ENCODE data around the gene CHPF2.

CHPF2 gene

DNA sequence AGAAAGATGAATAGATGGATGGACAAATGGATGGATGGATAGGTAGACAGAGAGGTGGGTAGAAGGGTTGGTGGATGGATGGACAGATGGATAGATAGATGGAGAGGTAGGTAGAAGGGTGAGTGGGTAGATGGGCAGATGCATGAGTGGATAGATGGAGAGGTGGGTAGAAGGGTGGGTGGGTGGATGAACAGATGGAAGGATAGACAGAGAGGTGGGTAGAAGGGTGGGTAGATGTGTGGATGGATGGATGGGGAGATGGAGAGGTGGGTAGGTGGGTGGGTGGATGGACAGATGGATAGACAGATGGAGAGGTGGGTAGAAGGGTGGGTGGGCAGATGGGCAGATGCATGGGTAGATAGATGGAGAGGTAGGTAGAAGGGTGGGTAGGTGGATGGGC lies 34.4 kb upstream of the CHPF2 start:
- Histone ChIP-seq H3K9ac (ENCODE audit: low read length) (no peak overlapping the region), H2AFZ (ENCODE audit: low read depth, low read length) (no peak overlapping the region), H3K4me3 (ENCODE audit: low read length) (no peak overlapping the region), H4K20me1 (ENCODE audit: insufficient read depth, low read length) (peaks cover 19% of the 10 kb centered on the region), H3K4me1 (ENCODE audit: low read length) (no peaks in the 10 kb centered on the region), H3K27me3 (ENCODE audit: low read depth, low read length) (peaks cover 97% of the 10 kb centered on the region), H3K9me3 (ENCODE audit: insufficient read depth, low read length) (no peaks in the 10 kb centered on the region), H3K36me3 (replicated peaks; ENCODE audit: low read depth, low read length) (no peaks in the 10 kb centered on the region), H3K79me2 (ENCODE audit: low read length) (no peaks in the 10 kb centered on the region), H3K27ac (ENCODE audit: low read length) (no peak overlapping the region), H3K4me2 (ENCODE audit: low read length) (no peak overlapping the region)
- TF ChIP-seq EZH2phosphoT487 (IDR thresholded peaks at IDR 0.05; ENCODE audit: low read depth): no peak
- TF ChIP-seq, protein P1, sequence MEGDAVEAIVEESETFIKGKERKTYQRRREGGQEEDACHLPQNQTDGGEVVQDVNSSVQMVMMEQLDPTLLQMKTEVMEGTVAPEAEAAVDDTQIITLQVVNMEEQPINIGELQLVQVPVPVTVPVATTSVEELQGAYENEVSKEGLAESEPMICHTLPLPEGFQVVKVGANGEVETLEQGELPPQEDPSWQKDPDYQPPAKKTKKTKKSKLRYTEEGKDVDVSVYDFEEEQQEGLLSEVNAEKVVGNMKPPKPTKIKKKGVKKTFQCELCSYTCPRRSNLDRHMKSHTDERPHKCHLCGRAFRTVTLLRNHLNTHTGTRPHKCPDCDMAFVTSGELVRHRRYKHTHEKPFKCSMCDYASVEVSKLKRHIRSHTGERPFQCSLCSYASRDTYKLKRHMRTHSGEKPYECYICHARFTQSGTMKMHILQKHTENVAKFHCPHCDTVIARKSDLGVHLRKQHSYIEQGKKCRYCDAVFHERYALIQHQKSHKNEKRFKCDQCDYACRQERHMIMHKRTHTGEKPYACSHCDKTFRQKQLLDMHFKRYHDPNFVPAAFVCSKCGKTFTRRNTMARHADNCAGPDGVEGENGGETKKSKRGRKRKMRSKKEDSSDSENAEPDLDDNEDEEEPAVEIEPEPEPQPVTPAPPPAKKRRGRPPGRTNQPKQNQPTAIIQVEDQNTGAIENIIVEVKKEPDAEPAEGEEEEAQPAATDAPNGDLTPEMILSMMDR (IDR thresholded peaks at IDR 0.05; ENCODE audit: low read depth, low read length): no peak

DNA sequence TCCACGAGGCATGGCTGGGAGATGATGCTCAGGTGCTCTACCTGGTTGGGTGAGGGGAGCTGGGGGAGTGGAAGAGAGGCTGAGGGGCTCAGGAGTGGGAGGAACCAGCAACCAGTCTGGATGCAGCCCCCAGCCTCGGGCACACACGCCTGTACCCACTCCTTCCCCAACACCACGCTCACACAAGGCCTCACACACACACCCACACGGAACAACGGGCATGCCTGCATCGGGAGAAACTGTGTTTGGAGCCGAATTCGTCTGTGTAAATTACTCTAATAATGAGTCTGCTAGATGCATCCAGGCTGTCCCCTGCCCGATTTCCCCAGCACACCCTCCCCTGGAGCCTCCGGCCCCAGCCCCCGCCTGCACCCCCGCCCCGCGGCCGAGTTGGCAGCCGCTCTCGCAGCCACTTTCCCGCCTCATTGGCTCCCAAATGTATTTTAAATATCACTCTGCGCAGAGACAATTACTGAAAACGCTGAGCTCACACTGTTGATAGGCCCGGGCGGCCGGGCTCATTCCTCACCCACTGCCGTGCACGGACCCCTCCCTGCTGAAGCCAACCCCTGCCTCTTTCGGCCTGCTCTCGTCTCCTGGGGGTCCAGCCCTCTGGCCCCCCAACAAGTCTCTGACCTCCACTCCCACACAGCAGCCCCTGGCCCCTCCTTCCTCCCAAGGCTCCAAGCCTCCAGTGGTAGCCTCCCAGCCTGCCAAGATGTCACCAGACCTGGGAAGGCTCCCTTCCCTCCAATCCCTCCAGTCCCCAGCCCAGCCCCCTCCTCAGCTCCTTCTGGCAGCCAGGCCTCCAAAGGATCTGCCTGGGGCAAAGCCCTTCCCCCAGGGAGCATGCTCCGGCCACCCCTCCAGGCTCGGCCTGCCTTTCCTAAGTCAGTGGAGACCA lies 33.1 kb upstream of the CHPF2 start:
- Histone ChIP-seq H2AFZ (ENCODE audit: low read depth, low read length) (no peak overlapping the region), H3K27me3 (ENCODE audit: low read depth, low read length) (peaks cover 98% of the 10 kb centered on the region)

DNA sequence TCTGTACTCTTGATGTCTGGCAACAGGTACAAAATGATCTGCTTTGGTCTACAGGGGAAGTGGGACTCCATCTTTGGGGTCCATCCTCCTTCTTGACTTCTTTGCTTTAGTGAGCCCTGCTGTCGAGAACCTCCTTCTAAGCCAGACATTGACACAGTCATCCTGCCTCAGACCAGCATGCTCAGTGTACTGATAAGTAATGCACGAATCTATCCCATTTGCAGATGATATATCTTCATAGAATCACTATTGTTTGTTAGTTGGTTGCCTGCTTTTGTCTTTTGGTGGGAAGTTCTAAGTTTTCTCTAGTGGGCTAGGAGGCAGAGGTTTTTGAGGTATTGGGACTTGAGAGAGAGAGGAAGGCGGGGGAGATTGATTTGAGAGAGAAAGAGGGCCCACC lies 30.9 kb upstream of the CHPF2 start:
- TF ChIP-seq EZH2phosphoT487 (IDR thresholded peaks at IDR 0.05; ENCODE audit: low read depth): no peak
- TF ChIP-seq, protein P1 (IDR thresholded peaks at IDR 0.05; ENCODE audit: low read depth, low read length): no peak
- no peak overlapping the region for H3K4me2 ChIP-seq (ENCODE audit: low read length)

More for the DNA sequence above, 33.1 kb upstream of the CHPF2 start:
- Histone ChIP-seq H3K4me3 (ENCODE audit: low read length) (no peak overlapping the region), H3K9me3 (ENCODE audit: insufficient read depth, low read length) (no peaks in the 10 kb centered on the region), H3K9ac (ENCODE audit: low read length) (no peak overlapping the region), H3K4me2 (ENCODE audit: low read length) (no peak overlapping the region), H3K4me1 (ENCODE audit: low read length) (no peaks in the 10 kb centered on the region), H4K20me1 (ENCODE audit: insufficient read depth, low read length) (peaks cover 13% of the 10 kb centered on the region), H3K79me2 (ENCODE audit: low read length) (no peaks in the 10 kb centered on the region), H3K27ac (ENCODE audit: low read length) (no peak overlapping the region), H3K36me3 (replicated peaks; ENCODE audit: low read depth, low read length) (no peaks in the 10 kb centered on the region)
- TF ChIP-seq EZH2phosphoT487 (IDR thresholded peaks at IDR 0.05; ENCODE audit: low read depth): no peak
- TF ChIP-seq, protein P1 (IDR thresholded peaks at IDR 0.05; ENCODE audit: low read depth, low read length): no peak

DNA sequence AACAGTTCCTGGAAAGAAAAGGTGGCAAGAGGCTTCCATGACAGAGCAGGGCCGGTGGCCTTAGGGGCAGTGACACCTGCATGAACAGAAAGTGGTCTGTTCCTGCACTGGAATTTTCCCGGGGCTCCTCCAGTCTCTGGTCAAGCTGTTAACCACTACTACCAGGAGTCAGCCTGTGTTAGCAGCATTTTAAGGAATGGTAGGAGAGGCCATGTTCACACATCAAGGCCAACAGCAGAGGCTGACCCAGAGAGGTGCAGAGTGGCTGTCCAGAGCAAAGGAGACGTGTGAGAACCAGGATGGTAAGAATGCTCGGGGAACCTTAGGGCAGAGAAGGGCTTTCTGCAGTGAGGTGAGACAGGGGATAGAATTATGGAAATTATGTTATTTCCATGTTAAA lies 30.5 kb upstream of the CHPF2 start:
- Histone ChIP-seq H3K27ac (ENCODE audit: low read length) (no peak overlapping the region), H3K79me2 (ENCODE audit: low read length) (no peaks in the 10 kb centered on the region), H3K27me3 (ENCODE audit: low read depth, low read length) (peaks cover 90% of the 10 kb centered on the region), H3K9me3 (ENCODE audit: insufficient read depth, low read length) (no peaks in the 10 kb centered on the region), H3K4me2 (ENCODE audit: low read length) (no peak overlapping the region), H3K36me3 (replicated peaks; ENCODE audit: low read depth, low read length) (no peaks in the 10 kb centered on the region), H3K4me1 (ENCODE audit: low read length) (no peaks in the 10 kb centered on the region), H4K20me1 (ENCODE audit: insufficient read depth, low read length) (no peaks in the 10 kb centered on the region; the same call in 1 of the 2 replicates), H3K4me3 (ENCODE audit: low read length) (no peak overlapping the region), H3K9ac (ENCODE audit: low read length) (no peak overlapping the region), H2AFZ (ENCODE audit: low read depth, low read length) (no peak overlapping the region)
- TF ChIP-seq EZH2phosphoT487 (IDR thresholded peaks at IDR 0.05; ENCODE audit: low read depth): no peak
- TF ChIP-seq, protein P1 (IDR thresholded peaks at IDR 0.05; ENCODE audit: low read depth, low read length): no peak

More for the DNA sequence above, 30.9 kb upstream of the CHPF2 start:
- Histone ChIP-seq H3K4me3 (ENCODE audit: low read length) (no peak overlapping the region), H3K79me2 (ENCODE audit: low read length) (no peaks in the 10 kb centered on the region), H3K9me3 (ENCODE audit: insufficient read depth, low read length) (no peaks in the 10 kb centered on the region), H3K36me3 (replicated peaks; ENCODE audit: low read depth, low read length) (no peaks in the 10 kb centered on the region), H2AFZ (ENCODE audit: low read depth, low read length) (no peak overlapping the region), H3K4me1 (ENCODE audit: low read length) (no peaks in the 10 kb centered on the region), H3K27me3 (ENCODE audit: low read depth, low read length) (peaks cover 94% of the 10 kb centered on the region), H3K9ac (ENCODE audit: low read length) (no peak overlapping the region), H4K20me1 (ENCODE audit: insufficient read depth, low read length) (no peaks in the 10 kb centered on the region; the same call in 1 of the 2 replicates), H3K27ac (ENCODE audit: low read length) (no peak overlapping the region)

All from OCI-LY3 (cell line).